Mesothelial cell of epicardium (in vitro differentiated cells): Measurements from ENCODE around the gene GPR155. TPM values are rescaled to one million over a fixed set of nuclear protein-coding genes. Genes with fewer than 3 reads are reported as not detected.

Experiments
- DNase-seq, 2 experiments: peaks; one replicate each; pipeline ENCODE4 v3.0.0; 2021; ENCODE audit warnings: low spot score in 2 of 2; ENCODE audit not compliant: unreplicated experiment in 2 of 2
- H3K27ac Mint-ChIP-seq: 2 replicates; pipeline ENCODE4 v1.8.0; 2021; ENCODE audit warnings: mixed read lengths
- H3K27me3 Mint-ChIP-seq: 2 replicates; pipeline ENCODE4 v1.8.0; 2021; ENCODE audit warnings: low read depth, mixed read lengths
- H3K36me3 Mint-ChIP-seq: 2 replicates; pipeline ENCODE4 v1.8.0; 2021; ENCODE audit warnings: mixed read lengths
- H3K4me1 Mint-ChIP-seq: 2 replicates; pipeline ENCODE4 v1.8.0; 2021; ENCODE audit warnings: mixed read lengths
- H3K4me3 Mint-ChIP-seq: 2 replicates; pipeline ENCODE4 v1.8.0; 2021; ENCODE audit warnings: mild to moderate bottlenecking, moderate library complexity, mixed read lengths
- H3K9me3 Mint-ChIP-seq: 2 replicates; pipeline ENCODE4 v1.8.0; 2021; ENCODE audit warnings: mixed read lengths
- CTCF ChIP-seq: fragments of 200-600 bp; sonication (generic); IDR thresholded peaks from one replicate; pipeline ENCODE4 v1.5.0; 2021; ENCODE audit warnings: antibody characterized with exemption; ENCODE audit not compliant: unreplicated experiment
- total RNA-seq: library from RNA; stranded (reverse); gene quantifications from 3 replicates; pipeline ENCODE4 v1.2.1, GENCODE V29; 2021

GPR155 gene
- 4.4 to 7.2 TPM (median 4.6 TPM) in 3 replicates for total RNA-seq

- Mint-ChIP-seq H3K4me1 (peaks cover 13% of the 10 kb centered on the region), H3K36me3 (peaks cover 5% of the 10 kb centered on the region), H3K9me3 (peaks cover 4% of the 10 kb centered on the region), H3K27ac (peak within 1 kb of the TSS; percentile 95), H3K27me3 (peaks cover 2% of the 10 kb centered on the region), H3K4me3 (peak within 1 kb of the TSS; percentile 87)
- DNase-seq = peak; percentile 44 to 73
- TF ChIP-seq CTCF = no peak
Measured at GRCh38 chr2:174486563-174487107, at the start of gene GPR155. GPR155 (minus strand) TSS chr2:174487029; CDS start chr2:174481956, 5,073 bp downstream.

- Mint-ChIP-seq H3K4me3 (no peak overlapping the region), H3K4me1 (peaks cover 23% of the 10 kb centered on the region), H3K9me3 (no peaks in the 10 kb centered on the region), H3K27ac (no peak overlapping the region), H3K27me3 (no peaks in the 10 kb centered on the region), H3K36me3 (no peaks in the 10 kb centered on the region)
- no peak for TF ChIP-seq CTCF
- DNase-seq = no peak
Measured at GRCh38 chr2:174535757-174536703, 49.2 kb upstream of the GPR155 start.

GRCh38 chr2:174535083-174535482, 48.3 kb upstream of the GPR155 start:
- Mint-ChIP-seq H3K9me3 (no peaks in the 10 kb centered on the region), H3K4me3 (no peak overlapping the region), H3K27me3 (no peaks in the 10 kb centered on the region), H3K27ac (no peak overlapping the region), H3K4me1 (peaks cover 23% of the 10 kb centered on the region), H3K36me3 (peaks cover 2% of the 10 kb centered on the region)
- no peak for TF ChIP-seq CTCF
- no peak for DNase-seq

- Mint-ChIP-seq H3K27ac (no peak overlapping the region), H3K27me3 (no peaks in the 10 kb centered on the region), H3K9me3 (peaks cover 15% of the 10 kb centered on the region), H3K4me3 (no peak overlapping the region), H3K36me3 (peaks cover 9% of the 10 kb centered on the region), H3K4me1 (peaks cover 7% of the 10 kb centered on the region)
- DNase-seq = no peak
- TF ChIP-seq CTCF = no peak
Measured at GRCh38 chr2:174529916-174530315, 43.1 kb upstream of the GPR155 start.

- H3K9me3 Mint-ChIP-seq = peaks cover 15% of the 10 kb centered on the region
- H3K4me3 Mint-ChIP-seq = no peak overlapping the region
- H3K36me3 Mint-ChIP-seq = peaks cover 9% of the 10 kb centered on the region
- no peak for DNase-seq
- no peak for TF ChIP-seq CTCF
- H3K27me3 Mint-ChIP-seq = no peaks in the 10 kb centered on the region
- no peaks in the 10 kb centered on the region for H3K4me1 Mint-ChIP-seq
- no peak overlapping the region for H3K27ac Mint-ChIP-seq
Measured at GRCh38 chr2:174527959-174528358, 41.1 kb upstream of the GPR155 start.
